GM12878 (cell line): ENCODE results near the gene STYXL1. TPM values are rescaled to one million over a fixed set of nuclear protein-coding genes. Genes with fewer than 3 reads are reported as not detected.

ENCODE experiments used
- ATAC-seq: fragments of 200-7000 bp; cut with Tn5 transposase; 3 replicates; pipeline ENCODE4 v1.9.1; 2020; ENCODE audit warnings: mild to moderate bottlenecking, moderate library complexity
- BruUV-seq: library from RNA; stranded (reverse); fragments of 400-500 nt; replicated peaks from 2 replicates; lab custom pipeline; 2021; lab: Mats Ljungman, UMichigan
- CTCF ChIA-PET: fragments of 300-600 bp; sonication (Branson Sonifier 250); formaldehyde crosslinking; extraction: SDS; loops from one replicate; lab custom pipeline; 2021; ENCODE audit warnings: inconsistent platforms; lab: Yijun Ruan, JAX
- POLR2A ChIA-PET: fragments of 350-600 bp; formaldehyde crosslinking; extraction: SDS; loops from one replicate; lab custom pipeline; 2021; ENCODE audit warnings: inconsistent platforms; lab: Charles Lee
- RAD21 ChIA-PET: fragments of 300-600 bp; sonication (Branson Sonifier 250); formaldehyde crosslinking; loops from one replicate; lab custom pipeline; 2023; ENCODE audit warnings: antibody characterized with exemption; ENCODE audit not compliant: unreplicated experiment; lab: Charles Lee
- SMC1A ChIA-PET: fragments of 300-600 bp; sonication (Branson Sonifier 250); formaldehyde crosslinking; loops from one replicate; lab custom pipeline; 2023; ENCODE audit not compliant: unreplicated experiment, uncharacterized antibody; lab: Charles Lee
- DNase-seq: peaks from one replicate; pipeline ENCODE4 v3.0.0-alpha.2; 2011; ENCODE audit warnings: low read depth, low spot score
- FAIRE-seq: peaks from 3 replicates; lab custom pipeline; 2011; peaks lifted over from hg19 to GRCh38; lab: Jason Lieb, UNC
- H2AFZ ChIP-seq: 2 replicates; pipeline ENCODE4 v1.6.0; 2011; ENCODE audit warnings: low read depth, low read length, control low read depth; ENCODE audit not compliant: control insufficient read depth
- H3K27ac ChIP-seq: 2 replicates; pipeline ENCODE4 v1.5.1; 2011; ENCODE audit warnings: control low read depth; ENCODE audit not compliant: control insufficient read depth, insufficient read depth
- H3K27me3 ChIP-seq, 2 experiments: replicated peaks in 1 of 2; 2 replicates each; pipeline versions ENCODE4 v1.6.0 to v1.6.1; 2011; ENCODE audit warnings: low read length in 1 of 2; ENCODE audit not compliant: control insufficient read depth in 2 of 2, insufficient read depth in 2 of 2
- H3K36me3 ChIP-seq, 2 experiments: 2 replicates each; pipeline ENCODE4 v1.5.1; 2011; ENCODE audit warnings: low read length in 1 of 2; ENCODE audit not compliant: control insufficient read depth in 2 of 2, insufficient read depth in 2 of 2
- H3K4me1 ChIP-seq: 2 replicates; pipeline ENCODE4 v1.6.1; 2011; ENCODE audit warnings: mild to moderate bottlenecking, low read length, moderate library complexity, mixed read lengths; ENCODE audit not compliant: control insufficient read depth, insufficient read depth
- H3K4me2 ChIP-seq: 2 replicates; pipeline ENCODE4 v1.6.0; 2011; ENCODE audit warnings: control low read depth; ENCODE audit not compliant: control insufficient read depth, insufficient read depth
- H3K4me3 ChIP-seq: fragments of 200-600 bp; sonication (generic); 2 replicates; pipeline ENCODE4 v1.5.1; 2016
- H3K79me2 ChIP-seq: 2 replicates; pipeline ENCODE4 v1.6.0; 2011; ENCODE audit warnings: low read length; ENCODE audit not compliant: control insufficient read depth, insufficient read depth
- H3K9ac ChIP-seq: 2 replicates; pipeline ENCODE4 v1.8.0; 2011; ENCODE audit warnings: low read length, control low read depth, mixed read lengths; ENCODE audit not compliant: control insufficient read depth, insufficient read depth
- H3K9me3 ChIP-seq: replicated peaks from 3 replicates; pipeline ENCODE4 v1.5.1; 2011; ENCODE audit warnings: mild to moderate bottlenecking, low read length; ENCODE audit not compliant: control insufficient read depth, insufficient read depth
- H4K20me1 ChIP-seq: 2 replicates; pipeline ENCODE4 v1.6.0; 2011; ENCODE audit not compliant: control insufficient read depth, insufficient read depth
- ATF7 ChIP-seq: fragments of 450-650 bp; IDR thresholded peaks from 2 replicates; pipeline ENCODE4 v1.6.1; 2016; ENCODE audit warnings: low read depth, mild to moderate bottlenecking
- CREB1 ChIP-seq: IDR thresholded peaks from 2 replicates; pipeline ENCODE4 v1.6.1; 2012; ENCODE audit warnings: low read depth, mild to moderate bottlenecking, inconsistent platforms
- HDGF ChIP-seq: fragments of 450-650 bp; IDR thresholded peaks from 2 replicates; pipeline ENCODE4 v1.6.1; 2016; ENCODE audit warnings: antibody characterized with exemption
- HSF1 ChIP-seq: fragments of 150-350 bp; IDR thresholded peaks from 2 replicates; pipeline ENCODE4 v1.6.1; 2014; ENCODE audit warnings: mild to moderate bottlenecking, low read depth, low read length
- IRF4 ChIP-seq: IDR thresholded peaks from 2 replicates; pipeline ENCODE4 v1.6.1; 2011; ENCODE audit warnings: low read depth, low read length
- LARP7 ChIP-seq: fragments of 450-650 bp; IDR thresholded peaks from 2 replicates; pipeline ENCODE4 v1.6.1; 2017; ENCODE audit warnings: mild to moderate bottlenecking
- MAX ChIP-seq: IDR thresholded peaks from 2 replicates; pipeline ENCODE4 v1.6.1; 2012; ENCODE audit warnings: low read depth, low read length, improper control_type of control experiment
- PML ChIP-seq: IDR thresholded peaks from 2 replicates; pipeline ENCODE4 v1.6.1; 2012; ENCODE audit warnings: low read length, inconsistent platforms
- POLR2AphosphoS5 ChIP-seq: IDR thresholded peaks from 2 replicates; pipeline ENCODE4 v1.6.1; 2011; ENCODE audit warnings: mild to moderate bottlenecking, low read length, inconsistent platforms
- RB1 ChIP-seq: fragments of 450-650 bp; formaldehyde crosslinking; IDR thresholded peaks from 2 replicates; pipeline ENCODE4 v1.6.1; 2017; ENCODE audit warnings: mild to moderate bottlenecking, borderline replicate concordance
- SRF ChIP-seq, 2 experiments: IDR thresholded peaks; 2 replicates each; pipeline ENCODE4 v1.6.1; 2011; ENCODE audit warnings: low read depth in 2 of 2, low read length in 2 of 2, mild to moderate bottlenecking in 1 of 2, moderate library complexity in 1 of 2
- WRNIP1 ChIP-seq: IDR thresholded peaks from 2 replicates; pipeline ENCODE4 v1.6.1; 2011; ENCODE audit warnings: low read depth, low read length, improper control_type of control experiment, borderline replicate concordance
- ZBTB11 ChIP-seq: fragments of 450-650 bp; formaldehyde crosslinking; IDR thresholded peaks from 2 replicates; pipeline ENCODE4 v1.5.0; 2022; ENCODE audit warnings: mild to moderate bottlenecking, missing genetic modification characterization
- ZBTB33 ChIP-seq: fragments of 450-650 bp; IDR thresholded peaks from 2 replicates; pipeline ENCODE4 v1.6.1; 2017; ENCODE audit warnings: mild to moderate bottlenecking
- ZNF217 ChIP-seq: fragments of 450-650 bp; IDR thresholded peaks from 2 replicates; pipeline ENCODE4 v1.6.1; 2017; ENCODE audit warnings: antibody characterized with exemption, mild to moderate bottlenecking
- ZNF622 ChIP-seq: fragments of 450-650 bp; IDR thresholded peaks from 2 replicates; pipeline ENCODE4 v1.6.1; 2017; ENCODE audit warnings: mild to moderate bottlenecking, inconsistent platforms
- WGBS: methylation state at CpG from one replicate; pipeline ENCODE4 v1.1.6; 2016; ENCODE audit warnings: low lambda C conversion rate; ENCODE audit not compliant: insufficient replicate concordance, insufficient coverage; ENCODE audit errors: missing lambda C conversion rate; 5-methylcytosine and 5-hydroxymethylcytosine counted together
- in situ Hi-C: fragments of 300-500 bp; cut with MboI; formaldehyde crosslinking; loops from 9 replicates; pipeline ENCODE4 v1.14.3; 2018; ENCODE audit warnings: mixed read lengths
- intact Hi-C: fragments of 100-400 bp; cut with micrococcal nuclease; formaldehyde crosslinking; loops from one replicate; pipeline ENCODE4 v1.14.2; 2022; ENCODE audit not compliant: unreplicated experiment
- polyA plus RNA-seq, 11 experiments: library from polyadenylated mRNA; depleted of rRNA in 4 of 11; unstranded in 6 of 11; stranded (reverse) in 5 of 11; fragments of >200 nt; fragmentation: Nextera tagmentation in 4 of 11; fragmentation: Illumina TruSeq in 1 of 11; extraction: Ambion mirVana in 4 of 11; extraction: Trizol in 1 of 11; gene quantifications; 1 replicate in 1 of 11; 2 replicates in 10 of 11; pipeline versions ENCODE4 v1.2.1 to v1.2.3, GENCODE V29; 2011 to 2016; ENCODE audit warnings: inconsistent platforms in 2 of 11, missing spikeins in 2 of 11, low read depth in 1 of 11
- total RNA-seq, 4 experiments: library from RNA; depleted of rRNA in 3 of 4; stranded (reverse); fragments of >200 nt in 3 of 4; fragmentation: Illumina TruSeq in 1 of 4; extraction: Trizol in 1 of 4; gene quantifications; 2 replicates each; pipeline versions ENCODE4 v1.2.1 to v1.2.3, GENCODE V29; 2013 to 2021

Gene STYXL1
- total and polyA plus RNA-seq, 10 of the 15 experiments (the other 5 are each of a cell fraction or from before 2014, with no cell fraction given): 18.4 to 65.9 (median 40.7) TPM

- Histone ChIP-seq H4K20me1 (peaks cover 9% of the 10 kb centered on the region; the same call in 1 of the 2 replicates), H3K27ac (no peak overlapping the region), H2AFZ (no peak overlapping the region), H3K9ac (no peak overlapping the region), H3K79me2 (peaks cover 77% of the 10 kb centered on the region), H3K36me3 (peaks cover 6 to 33% of the 10 kb centered on the region in 2 experiments), H3K27me3 (no peaks in the 10 kb centered on the region), H3K9me3 (no peaks in the 10 kb centered on the region), H3K4me3 (no peak overlapping the region), H3K4me2 (peak overlapping the region; percentile 43), H3K4me1 (peaks cover 18% of the 10 kb centered on the region)
- CTCF ChIA-PET: interaction anchor here (1.6 kb wide), 1 partner anchor 32 kb away, joined by 4 read pairs; no protein-coding TSS in a partner anchor
- FAIRE-seq (no peak), ATAC-seq (no peak), DNase-seq (no peak)
- in situ Hi-C loops (no loop called here), intact Hi-C loops (no loop called here)
- BruUV-seq: no TSS peak
- WGBS: 100% methylated on average over 4 of the region's 4 CpGs
- TF ChIP-seq WRNIP1 (no peak), IRF4 (no peak), SRF (IDR thresholded peaks at IDR 0.05; ENCODE audit: low read depth in 2 of 2, low read length in 2 of 2) (no peak), HSF1 (no peak), LARP7 (no peak), CREB1 (0 out of 2 replicates have a peak, but pooled peaks have one; percentile 26), RB1 (no peak), ATF7 (peak; percentile 51; the same call in 1 of the 2 replicates), ZNF217 (no peak), POLR2AphosphoS5 (no peak), ZBTB11 (CRISPR knock-in tag) (no peak), PML (no peak), ZNF622 (no peak), ZBTB33 (no peak), HDGF (no peak), MAX (no peak)
- RAD21 ChIA-PET: no interaction called here
- POLR2A ChIA-PET: interaction anchor here (1.5 kb wide), 1 partner anchor 137 kb away, joined by 3 read pairs; the partner anchor contains the start of gene POR
- SMC1A ChIA-PET: interaction anchor here (1.0 kb wide), 1 partner anchor 32 kb away, joined by 3 read pairs; no protein-coding TSS in a partner anchor
Measured at GRCh38 chr7:76051840-76052239, 4.0 kb upstream of the STYXL1 start.
